ENCODE data around the gene PRKACA. TPM values are rescaled to one million over a fixed set of nuclear protein-coding genes. Genes with fewer than 3 reads are reported as not detected.

The PRKACA gene
- total and polyA plus RNA-seq, 2 donors, result 41.8 to 91.4 TPM

- WGBS, result 97% methylated on average over 1 of the region's 1 CpG
- DNase-seq (ENCODE audit: extremely low spot score), result no peak
- H3K4me3 ChIP-seq (ENCODE audit: low read depth, low read length), result no peak overlapping the region
- H3K36me3 ChIP-seq (ENCODE audit: insufficient read depth), result peaks cover 7% of the 10 kb centered on the region
- no peak overlapping the region for H3K27ac ChIP-seq (ENCODE audit: low read depth)
- H3K4me1 ChIP-seq (ENCODE audit: insufficient read depth), result no peaks in the 10 kb centered on the region
These were observed 14.3 kb downstream of the PRKACA start for GRCh38 chr19:14103310-14103709.

GRCh38 chr19:14102756-14103155 is 14.8 kb downstream of the PRKACA start:
- no peak for DNase-seq (ENCODE audit: extremely low spot score)
- 87% methylated on average over 10 of the region's 10 CpGs for WGBS
- Histone ChIP-seq H3K4me1 (ENCODE audit: insufficient read depth) (no peaks in the 10 kb centered on the region), H3K27ac (ENCODE audit: low read depth) (no peak overlapping the region), H3K4me3 (ENCODE audit: low read depth, low read length) (no peak overlapping the region), H3K36me3 (ENCODE audit: insufficient read depth) (peaks cover 7% of the 10 kb centered on the region)

- H3K4me1 ChIP-seq (ENCODE audit: insufficient read depth), result no peaks in the 10 kb centered on the region
- WGBS, result 66% methylated on average over 11 of the region's 11 CpGs
- peaks cover 7% of the 10 kb centered on the region for H3K36me3 ChIP-seq (ENCODE audit: insufficient read depth)
- DNase-seq (ENCODE audit: extremely low spot score), result no peak
- no peak overlapping the region for H3K4me3 ChIP-seq (ENCODE audit: low read depth, low read length)
- no peak overlapping the region for H3K27ac ChIP-seq (ENCODE audit: low read depth)
These were observed 15.4 kb downstream of the PRKACA start for GRCh38 chr19:14102102-14102696.

- 94% methylated on average over 6 of the region's 6 CpGs for WGBS
- Histone ChIP-seq H3K27ac (ENCODE audit: low read depth) (no peak overlapping the region), H3K4me3 (ENCODE audit: low read depth, low read length) (no peak overlapping the region), H3K36me3 (ENCODE audit: insufficient read depth) (peaks cover 4% of the 10 kb centered on the region), H3K4me1 (ENCODE audit: insufficient read depth) (no peaks in the 10 kb centered on the region)
- no peak for DNase-seq (ENCODE audit: extremely low spot score)
These were observed 16.5 kb downstream of the PRKACA start for GRCh38 chr19:14101003-14101545.

GRCh38 chr19:14097532-14098151 is 19.9 kb downstream of the PRKACA start:
- no peak for DNase-seq (ENCODE audit: extremely low spot score)
- Histone ChIP-seq H3K27ac (ENCODE audit: low read depth) (no peak overlapping the region), H3K4me3 (ENCODE audit: low read depth, low read length) (no peak overlapping the region), H3K36me3 (ENCODE audit: insufficient read depth) (no peaks in the 10 kb centered on the region), H3K4me1 (ENCODE audit: insufficient read depth) (no peaks in the 10 kb centered on the region)
- 78% methylated on average over 21 of the region's 21 CpGs for WGBS

GRCh38 chr19:14096272-14096992 is 21.1 kb downstream of the PRKACA start:
- Histone ChIP-seq H3K4me1 (ENCODE audit: insufficient read depth) (no peaks in the 10 kb centered on the region), H3K4me3 (ENCODE audit: low read depth, low read length) (no peak overlapping the region), H3K27ac (ENCODE audit: low read depth) (no peak overlapping the region), H3K36me3 (ENCODE audit: insufficient read depth) (no peaks in the 10 kb centered on the region)
- WGBS, result 95% methylated on average over 11 of the region's 11 CpGs
- DNase-seq (ENCODE audit: extremely low spot score), result no peak

- Histone ChIP-seq H3K36me3 (ENCODE audit: insufficient read depth) (no peaks in the 10 kb centered on the region), H3K27ac (ENCODE audit: low read depth) (no peak overlapping the region), H3K4me3 (ENCODE audit: low read depth, low read length) (no peak overlapping the region), H3K4me1 (ENCODE audit: insufficient read depth) (no peaks in the 10 kb centered on the region)
- DNase-seq (ENCODE audit: extremely low spot score), result no peak
- WGBS, result 87% methylated on average over 7 of the region's 7 CpGs
These were observed 22.7 kb downstream of the PRKACA start for GRCh38 chr19:14094854-14095253.

GRCh38 chr19:14093117-14093823 is 24.3 kb downstream of the PRKACA start:
- no peak for DNase-seq (ENCODE audit: extremely low spot score)
- Histone ChIP-seq H3K4me1 (ENCODE audit: insufficient read depth) (no peaks in the 10 kb centered on the region), H3K4me3 (ENCODE audit: low read depth, low read length) (no peak overlapping the region), H3K27ac (ENCODE audit: low read depth) (no peak overlapping the region), H3K36me3 (ENCODE audit: insufficient read depth) (no peaks in the 10 kb centered on the region)
- 98% methylated on average over 9 of the region's 9 CpGs for WGBS

GRCh38 chr19:14091813-14092462 is 25.6 kb downstream of the PRKACA start:
- WGBS, result 11% methylated on average over 15 of the region's 15 CpGs
- no peaks in the 10 kb centered on the region for H3K36me3 ChIP-seq (ENCODE audit: insufficient read depth)
- no peaks in the 10 kb centered on the region for H3K4me1 ChIP-seq (ENCODE audit: insufficient read depth)
- no peak overlapping the region for H3K27ac ChIP-seq (ENCODE audit: low read depth)
- DNase-seq (ENCODE audit: extremely low spot score), result no peak
- no peak overlapping the region for H3K4me3 ChIP-seq (ENCODE audit: low read depth, low read length)

- Histone ChIP-seq H3K4me3 (ENCODE audit: low read depth, low read length) (peak overlapping the region; percentile 94), H3K27ac (ENCODE audit: low read depth) (peak overlapping the region; percentile 84), H3K4me1 (ENCODE audit: insufficient read depth) (no peaks in the 10 kb centered on the region), H3K36me3 (ENCODE audit: insufficient read depth) (no peaks in the 10 kb centered on the region)
- WGBS, result under 1% methylated on average over 66 of the region's 72 CpGs
- DNase-seq (ENCODE audit: extremely low spot score), result no peak
These were observed 26.3 kb downstream of the PRKACA start for GRCh38 chr19:14091081-14091812.

- WGBS, result 1% methylated on average over 54 of the region's 65 CpGs
- peak within 1 kb of the TSS; percentile 84 for H3K27ac ChIP-seq (ENCODE audit: low read depth)
- peak within 1 kb of the TSS; percentile 94 for H3K4me3 ChIP-seq (ENCODE audit: low read depth, low read length)
- H3K4me1 ChIP-seq (ENCODE audit: insufficient read depth), result no peaks in the 10 kb centered on the region
- no peaks in the 10 kb centered on the region for H3K36me3 ChIP-seq (ENCODE audit: insufficient read depth)
- DNase-seq (ENCODE audit: extremely low spot score), result peak; percentile 72
These were observed 27.0 kb downstream of the PRKACA start, which contains the start of gene SAMD1 for GRCh38 chr19:14090509-14091080. Gene SAMD1 (minus strand): TSS chr19:14090751.
